Right kidney (tissue), 1 donor: ENCODE results near the gene EFHC1.
A peak's percentile ranks its signal among the peaks of the same experiment; 100 is the strongest.

Source experiments
- DNase-seq: peaks from one replicate; pipeline ENCODE4 v3.0.0-alpha.2; 2016

The EFHC1 gene

DNA sequence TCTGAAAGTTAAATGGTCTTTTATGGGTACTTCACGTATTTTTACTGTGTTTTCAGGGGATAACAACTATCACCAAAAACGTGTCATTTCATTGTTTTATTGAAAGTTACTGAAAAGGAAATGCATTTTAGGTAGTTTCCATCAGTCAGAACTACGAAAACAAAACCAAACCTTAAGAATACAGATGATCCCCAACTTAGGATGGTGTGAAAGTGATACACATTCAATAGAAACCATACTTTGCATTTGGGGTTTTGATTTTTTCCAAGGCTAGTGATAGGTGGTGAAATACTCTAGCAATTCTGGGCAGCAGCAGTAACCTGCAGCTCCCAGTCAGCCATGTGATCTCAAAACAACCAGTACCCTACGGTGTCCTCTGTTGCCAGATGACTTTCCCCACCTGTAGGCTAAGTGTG lies 25.9 kb upstream of the EFHC1 start:
- DNase-seq, result no peak

GRCh38 chr6:52395969-52396368 lies 24.2 kb upstream of the EFHC1 start:
- no peak for DNase-seq

DNA sequence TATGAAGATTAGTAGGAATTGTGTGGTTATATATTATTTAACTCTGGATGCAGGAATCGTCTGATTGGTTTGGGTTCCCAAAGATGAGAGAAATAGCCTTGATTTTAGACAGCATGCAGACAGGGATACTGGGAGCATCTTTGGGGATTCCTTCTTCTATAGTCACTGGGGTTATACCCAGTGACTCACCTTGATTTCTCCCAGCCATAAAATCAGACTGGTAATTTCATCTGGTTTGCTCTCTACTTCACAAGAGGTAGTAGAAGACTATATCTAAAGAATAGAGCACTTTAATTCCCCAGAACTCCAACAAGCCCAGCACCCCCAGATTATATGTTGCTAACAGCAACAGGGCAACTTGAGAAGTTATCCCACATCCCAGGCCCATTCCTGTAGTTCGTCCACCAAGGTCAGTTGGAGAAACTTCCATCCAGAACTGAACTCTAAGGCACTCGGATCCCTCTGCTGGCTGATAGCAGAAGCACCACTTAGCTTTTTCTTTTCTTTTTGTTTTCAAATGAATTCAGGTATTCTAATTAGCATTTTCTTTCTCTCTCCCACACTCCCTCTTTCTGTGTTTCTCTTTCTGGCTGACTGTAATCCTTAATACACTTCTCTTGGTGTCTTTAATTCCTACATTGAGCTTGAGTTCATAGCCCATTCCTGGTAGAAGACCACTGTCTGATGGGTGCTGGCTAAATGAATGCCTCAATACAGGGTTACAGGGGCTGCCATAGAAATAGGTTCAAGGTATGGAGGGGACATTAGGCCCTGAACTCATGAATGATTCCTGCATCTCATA lies 20.4 kb upstream of the EFHC1 start:
- peak; percentile 28 for DNase-seq

- no peak for DNase-seq
These were observed 19.7 kb upstream of the EFHC1 start for GRCh38 chr6:52400313-52401041.

- DNase-seq, result no peak
These were observed 17.1 kb upstream of the EFHC1 start for GRCh38 chr6:52403086-52403485.

DNA sequence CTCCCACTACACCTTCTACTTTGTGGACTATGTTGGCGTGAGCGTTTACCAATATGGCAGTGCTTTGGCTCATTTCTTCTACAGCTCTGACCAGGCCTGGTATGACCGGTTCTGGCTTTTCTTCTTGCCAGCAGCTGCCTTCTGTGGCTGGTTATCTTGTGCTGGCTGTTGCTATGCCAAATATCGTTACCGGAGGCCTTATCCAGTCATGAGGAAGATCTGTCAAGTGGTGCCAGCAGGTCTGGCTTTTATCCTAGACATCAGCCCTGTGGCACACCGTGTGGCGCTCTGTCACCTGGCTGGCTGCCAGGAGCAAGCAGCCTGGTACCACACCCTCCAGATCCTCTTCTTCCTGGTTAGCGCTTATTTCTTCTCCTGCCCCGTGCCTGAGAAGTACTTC lies 16.5 kb upstream of the EFHC1 start:
- no peak for DNase-seq

- no peak for DNase-seq
These were observed 14.9 kb upstream of the EFHC1 start for GRCh38 chr6:52405243-52405642.

DNA sequence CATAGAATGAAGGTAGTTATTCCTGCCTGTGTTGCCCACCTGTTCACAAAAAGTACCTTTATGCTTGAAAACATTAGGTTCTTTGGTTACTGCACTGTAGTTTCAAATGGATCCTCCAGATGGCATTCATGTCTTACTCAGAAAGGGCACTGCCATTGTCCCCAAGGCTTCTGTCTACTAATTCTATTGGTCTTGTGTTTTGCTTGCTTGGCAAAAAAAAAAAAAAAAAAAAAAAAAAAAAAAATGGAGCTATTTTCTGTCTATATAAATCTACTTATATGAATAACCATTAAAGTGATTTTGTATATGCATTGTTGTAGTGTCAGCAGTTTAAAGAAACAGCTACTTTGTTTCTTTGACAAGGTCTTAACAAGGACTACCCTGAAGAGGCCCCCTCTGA lies 12.7 kb upstream of the EFHC1 start:
- no peak for DNase-seq

DNA sequence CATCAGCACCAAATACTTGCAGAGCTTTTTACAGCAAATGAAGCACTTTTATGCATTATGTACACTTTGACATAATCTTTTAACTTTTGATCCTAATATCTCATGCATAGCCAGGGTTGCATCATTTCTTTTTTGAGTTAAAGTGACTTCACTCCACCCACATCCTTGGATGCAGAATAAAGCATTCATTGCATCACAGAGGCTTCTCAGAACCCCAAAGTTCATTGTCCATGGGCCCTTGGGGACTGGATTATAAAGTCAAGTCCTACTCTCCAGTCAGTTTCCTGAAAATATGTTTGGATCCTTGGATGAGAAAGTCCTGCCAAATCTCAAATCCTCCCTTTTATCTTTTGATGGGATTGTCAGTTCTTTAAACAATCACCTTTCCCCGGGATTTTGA lies 10.6 kb upstream of the EFHC1 start:
- DNase-seq, result no peak

GRCh38 chr6:52410979-52411378 lies 9.2 kb upstream of the EFHC1 start:
- DNase-seq, result no peak

DNA sequence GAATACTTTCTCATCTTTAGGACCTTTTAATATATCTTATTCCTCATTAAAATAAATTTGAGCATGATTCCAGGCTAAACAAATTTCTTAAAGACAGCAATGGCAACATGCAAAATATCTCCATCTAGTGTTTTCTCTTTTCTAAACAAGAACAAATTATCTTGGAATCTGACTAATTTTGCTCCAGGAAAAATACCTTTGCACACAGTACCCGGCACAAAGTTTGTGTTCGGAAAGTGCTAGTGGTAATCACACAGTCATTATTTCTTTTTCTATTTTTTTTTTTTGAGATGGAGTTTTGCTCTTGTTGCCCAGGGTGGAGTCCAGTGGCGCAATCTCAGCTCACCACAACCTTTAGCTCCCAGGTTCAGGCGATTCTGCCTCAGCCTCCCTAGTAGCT lies 8.2 kb upstream of the EFHC1 start:
- DNase-seq, result no peak

DNA sequence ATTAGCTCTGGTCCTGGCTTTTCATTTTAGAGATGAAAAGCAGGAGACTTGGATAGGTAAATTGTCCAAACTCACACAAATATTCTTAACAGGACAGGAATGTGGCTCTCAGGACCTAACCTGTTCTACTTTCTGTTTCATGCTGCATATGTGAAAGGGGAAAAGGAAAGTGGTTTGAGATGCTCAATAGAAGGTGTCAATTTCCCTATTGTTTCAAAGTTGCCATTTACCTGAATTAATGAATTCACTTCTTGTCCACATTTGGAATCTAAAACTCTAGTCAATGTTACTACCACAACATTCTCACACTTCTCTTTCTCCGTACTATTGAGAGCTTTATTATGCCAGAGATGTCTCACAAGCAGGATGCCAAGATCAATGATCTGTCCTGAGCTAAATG lies 4.8 kb upstream of the EFHC1 start:
- DNase-seq, result no peak

DNA sequence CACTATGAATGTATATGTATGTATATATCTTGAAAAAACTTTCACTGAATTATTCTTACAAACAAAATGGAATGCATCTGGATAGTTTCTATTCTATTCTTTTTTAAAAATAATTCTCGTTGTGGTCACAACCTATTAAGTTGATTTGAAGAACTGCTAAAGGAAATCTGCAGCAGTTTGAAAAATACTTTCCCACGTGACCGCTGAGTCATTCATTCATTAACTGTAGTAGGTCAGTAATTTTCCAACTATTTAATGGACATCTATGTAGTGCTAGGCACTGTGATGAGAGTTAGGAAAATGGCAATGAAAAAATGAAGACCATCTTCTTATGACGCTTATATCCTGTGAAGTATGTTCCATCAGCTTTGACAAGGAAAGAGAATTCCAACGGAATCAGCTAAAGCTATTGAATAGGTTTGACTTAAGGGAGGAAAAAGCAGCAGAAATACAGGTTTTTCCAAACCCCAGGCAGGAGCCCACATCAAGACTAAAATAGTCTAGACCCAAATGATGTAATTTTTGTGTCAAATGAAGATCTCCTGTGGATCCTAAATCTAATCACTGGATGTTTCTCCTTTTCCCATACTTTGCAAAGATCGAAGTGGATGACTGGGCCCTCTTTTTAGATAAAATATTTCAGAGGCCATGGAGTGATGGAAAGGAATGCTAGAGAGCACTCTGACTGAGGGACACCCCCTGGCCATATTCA lies 4.1 kb upstream of the EFHC1 start:
- no peak for DNase-seq

- peak; percentile 44 for DNase-seq
These were observed 3.5 kb upstream of the EFHC1 start for GRCh38 chr6:52416629-52417151.

GRCh38 chr6:52417675-52418111 lies 2.4 kb upstream of the EFHC1 start:
- DNase-seq, result no peak

DNA sequence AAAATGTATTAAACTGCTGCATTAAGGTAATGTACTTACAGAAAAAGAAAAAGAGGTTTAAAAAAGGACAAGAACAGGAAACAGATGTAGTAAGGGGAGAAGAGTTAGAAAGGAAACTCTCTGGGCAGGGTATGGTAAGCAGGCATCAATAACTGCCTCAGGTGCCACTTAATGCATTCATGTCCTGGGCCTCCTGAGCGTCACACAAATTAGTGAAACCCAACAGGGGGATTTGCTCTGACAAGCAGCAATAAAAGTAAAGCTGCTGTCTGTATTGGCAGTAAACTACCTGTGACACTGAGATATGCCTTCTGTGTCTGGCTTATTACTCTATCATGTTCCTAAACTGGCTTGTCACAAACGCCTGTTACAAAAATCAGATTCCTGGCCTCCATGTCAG lies 1.5 kb upstream of the EFHC1 start:
- no peak for DNase-seq

DNA sequence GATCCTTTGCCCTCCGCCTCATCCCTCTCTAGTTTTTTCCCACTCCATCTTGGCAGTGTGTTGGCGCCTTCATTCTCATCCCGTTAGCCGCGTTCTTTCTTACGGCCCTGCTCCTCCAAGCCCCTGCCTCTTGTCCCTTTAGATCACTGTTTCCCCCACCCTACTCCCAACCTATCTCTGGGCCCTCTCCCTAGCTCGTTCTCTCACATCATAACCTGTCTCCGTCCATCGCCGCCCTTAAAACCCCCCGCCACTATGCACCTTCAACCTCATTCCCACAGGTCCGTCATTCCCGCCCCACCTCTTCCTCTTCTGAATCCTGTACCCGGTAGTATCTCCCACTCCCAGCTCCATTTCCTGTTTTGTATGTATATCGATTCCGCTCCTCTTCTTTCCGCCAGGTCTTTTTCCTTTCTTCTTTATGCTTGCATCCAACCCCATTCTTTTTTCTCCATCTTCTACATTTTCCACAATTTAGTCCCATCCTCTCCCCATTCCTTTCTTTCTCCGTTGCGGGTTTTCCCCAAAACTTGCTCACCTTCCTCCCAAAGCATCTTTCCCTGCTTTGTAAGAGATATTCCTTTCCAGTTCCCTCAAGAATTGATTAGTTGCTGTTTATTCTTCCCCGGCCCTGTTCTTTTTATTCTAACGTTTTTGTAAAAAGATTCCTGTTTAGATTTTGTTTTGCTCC lies 671 bp downstream of the EFHC1 start:
- no peak for DNase-seq

DNA sequence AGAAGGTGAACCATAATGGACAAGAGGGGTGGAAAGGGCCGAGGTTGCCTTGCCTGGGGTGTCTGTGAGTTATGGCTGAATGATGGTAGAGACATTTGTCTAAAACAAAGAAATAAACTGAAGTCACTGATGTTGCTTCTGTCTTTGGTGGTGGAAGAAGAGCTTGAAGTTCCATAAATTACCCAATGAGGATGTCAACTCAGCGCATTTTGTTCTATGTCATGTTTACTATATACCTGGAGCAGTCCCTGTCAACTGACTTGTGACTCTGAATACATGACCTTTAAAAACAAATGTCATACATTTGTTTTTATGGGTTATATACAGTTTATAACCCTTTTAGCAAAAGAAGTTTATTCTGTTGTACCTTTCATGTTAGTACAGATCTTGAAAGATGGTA lies 2.0 kb downstream of the EFHC1 start:
- no peak for DNase-seq

- DNase-seq, result no peak
These were observed 3.3 kb downstream of the EFHC1 start for GRCh38 chr6:52423448-52423847.

GRCh38 chr6:52423971-52424381 lies 3.8 kb downstream of the EFHC1 start:
- no peak for DNase-seq

GRCh38 chr6:52424513-52424912 lies 4.4 kb downstream of the EFHC1 start:
- DNase-seq, result no peak

DNA sequence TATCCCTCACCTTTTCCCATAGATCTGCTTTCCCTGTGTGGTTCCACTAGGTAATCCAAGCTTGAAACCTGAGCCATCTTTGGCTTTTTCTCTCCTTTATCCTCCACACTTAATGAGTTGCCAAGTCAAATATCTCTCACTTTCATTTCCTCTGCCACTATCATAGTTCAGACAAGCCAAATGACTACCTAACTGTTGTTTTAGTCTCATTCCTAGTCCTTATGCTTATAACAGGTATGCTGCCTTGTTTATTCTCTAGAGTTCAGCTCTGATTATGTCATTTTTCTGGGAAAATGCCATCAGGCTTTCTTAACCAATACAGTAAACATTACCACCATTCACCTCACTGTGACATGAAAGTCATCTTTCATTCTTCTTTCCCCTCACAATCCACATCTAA lies 6.5 kb downstream of the EFHC1 start:
- DNase-seq, result no peak
